Ramos (cell line): ENCODE results near the gene CYP8B1.

Experiments
- in situ Hi-C: fragments of 300-500 bp; cut with MboI; formaldehyde crosslinking; loops from one replicate; pipeline ENCODE4 v1.14.3; 2022; ENCODE audit warnings: low sequenced_read_pairs; ENCODE audit not compliant: unreplicated experiment

Gene CYP8B1

DNA sequence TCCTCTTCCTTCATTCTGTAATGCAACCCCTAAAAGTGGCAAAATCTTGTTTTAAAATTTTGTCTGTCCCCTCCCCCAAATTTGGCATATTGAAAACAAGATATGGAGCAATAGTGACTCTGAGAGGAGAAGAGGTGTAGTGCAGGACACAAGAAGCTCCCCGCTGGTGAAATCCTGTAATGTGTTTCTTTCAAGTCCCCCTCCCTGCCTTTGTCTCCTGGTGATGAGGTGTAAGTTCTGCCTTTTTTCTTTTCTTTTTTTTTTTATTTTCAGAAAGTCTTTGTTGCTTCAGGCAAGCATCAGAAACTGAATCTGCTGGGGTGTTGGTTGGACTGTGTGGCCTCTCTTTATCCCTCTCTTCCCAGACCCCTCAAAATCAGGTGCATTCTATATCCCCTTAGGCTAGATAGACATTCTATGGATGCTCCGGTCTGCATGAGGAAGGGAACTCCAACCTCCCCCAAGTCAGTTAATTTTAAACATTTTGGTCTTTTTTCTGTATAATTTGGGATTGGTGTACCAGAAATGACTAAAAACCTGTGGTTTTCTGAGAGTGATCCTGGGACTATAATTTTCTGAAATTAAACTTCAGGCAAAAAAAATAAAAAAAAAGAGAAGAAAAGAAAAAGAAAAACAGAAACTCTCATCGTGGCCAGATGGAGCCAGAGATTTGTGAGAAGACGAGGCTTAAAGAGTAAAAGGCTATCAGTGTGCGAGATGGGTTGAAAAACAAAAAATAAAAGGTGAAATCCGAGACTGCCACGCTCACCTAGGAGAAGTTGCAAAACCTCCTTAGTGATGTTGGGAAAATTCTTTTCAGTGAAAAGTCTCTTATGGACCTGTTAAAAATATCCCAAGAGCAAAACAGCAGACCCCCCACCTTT is 45.0 kb downstream of the CYP8B1 start:
- in situ Hi-C loops = loop anchor here (5.0 kb wide), 1 partner anchor 47 kb away; the partner anchor contains the start of gene CYP8B1

DNA sequence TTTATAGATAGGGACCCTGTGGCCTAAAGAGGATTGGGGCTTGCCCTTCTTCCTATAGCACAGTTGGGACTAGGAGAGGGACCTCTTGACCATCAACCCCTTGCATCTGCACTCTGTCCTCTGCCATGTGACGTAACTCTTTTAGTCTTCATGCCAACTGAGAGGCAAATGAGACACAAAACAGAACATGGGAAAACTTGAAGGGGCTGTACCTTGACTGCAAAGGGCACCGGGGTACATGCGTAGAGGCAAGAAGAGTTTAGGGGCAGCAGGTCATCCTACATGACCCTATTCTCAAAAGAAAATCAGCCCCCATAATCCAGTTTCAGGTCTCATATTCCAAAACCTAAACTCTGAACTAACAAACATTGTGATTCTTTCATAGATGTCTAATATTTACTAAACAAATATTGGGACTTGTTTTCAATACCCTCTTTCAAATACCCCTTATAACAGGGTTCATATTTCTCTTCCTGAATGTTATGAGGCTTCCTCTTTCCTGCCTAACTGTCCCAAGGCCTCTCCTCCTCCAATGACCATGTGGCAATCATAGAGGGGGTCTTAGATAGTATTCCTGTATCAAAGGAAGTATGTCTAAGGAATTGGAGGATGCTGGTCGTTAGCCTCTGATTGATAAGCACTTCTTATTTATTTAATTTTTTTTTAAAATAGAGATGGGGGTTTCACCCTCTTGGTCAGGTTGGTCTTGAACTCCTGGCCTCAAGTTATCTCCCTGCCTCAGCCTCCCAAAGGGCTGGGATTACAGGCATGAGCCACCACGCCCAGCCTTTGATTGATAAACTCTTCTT is 45.8 kb downstream of the CYP8B1 start:
- in situ Hi-C loops = loop anchor here (5.0 kb wide), 1 partner anchor 47 kb away; the partner anchor contains the start of gene CYP8B1

DNA sequence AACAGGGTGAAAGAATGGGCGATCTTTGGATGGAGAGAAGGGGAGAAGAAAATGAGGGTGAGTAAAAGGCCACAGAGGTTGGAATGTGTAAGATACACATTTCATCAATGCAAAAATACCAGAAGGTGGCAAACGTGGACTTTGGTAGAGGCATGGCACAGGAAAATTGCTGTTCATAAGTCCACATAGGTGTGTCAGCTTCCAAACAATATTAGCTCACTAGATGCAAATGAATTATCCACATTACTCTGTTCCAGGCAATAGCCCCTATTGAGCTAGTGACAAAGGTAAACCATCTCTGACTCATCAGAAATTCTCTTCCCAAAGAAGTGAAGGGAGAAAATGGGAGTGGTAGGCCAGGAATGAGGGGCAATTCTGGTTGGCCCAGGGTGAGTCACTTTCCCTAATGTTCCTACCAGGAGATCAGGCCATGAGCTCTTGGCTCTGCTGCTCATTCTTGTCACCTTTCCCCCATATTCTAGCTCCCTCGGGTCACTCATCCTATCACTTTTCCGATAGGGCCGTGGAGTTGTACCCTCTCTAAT is 46.5 kb downstream of the CYP8B1 start:
- in situ Hi-C loops = no loop called here

DNA sequence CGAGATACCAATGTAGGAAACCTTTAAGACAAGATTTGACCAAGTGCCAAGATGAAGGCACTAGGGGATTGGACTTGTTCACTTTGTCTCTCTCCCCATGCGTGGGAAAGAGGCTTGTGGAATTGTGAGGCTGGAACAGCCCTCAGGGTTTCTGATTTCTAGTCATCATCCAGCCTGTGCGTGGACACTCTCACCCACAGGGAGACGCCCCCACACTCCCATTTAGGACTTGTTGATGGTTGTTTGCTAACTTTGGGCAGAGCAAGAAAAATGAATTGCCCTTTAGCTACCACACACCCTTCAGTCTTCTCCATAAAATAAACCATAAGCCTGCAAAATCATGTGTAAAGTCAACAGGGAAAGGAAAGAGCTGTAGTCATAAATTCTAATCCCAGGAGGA is 48.0 kb downstream of the CYP8B1 start:
- in situ Hi-C loops = no loop called here

DNA sequence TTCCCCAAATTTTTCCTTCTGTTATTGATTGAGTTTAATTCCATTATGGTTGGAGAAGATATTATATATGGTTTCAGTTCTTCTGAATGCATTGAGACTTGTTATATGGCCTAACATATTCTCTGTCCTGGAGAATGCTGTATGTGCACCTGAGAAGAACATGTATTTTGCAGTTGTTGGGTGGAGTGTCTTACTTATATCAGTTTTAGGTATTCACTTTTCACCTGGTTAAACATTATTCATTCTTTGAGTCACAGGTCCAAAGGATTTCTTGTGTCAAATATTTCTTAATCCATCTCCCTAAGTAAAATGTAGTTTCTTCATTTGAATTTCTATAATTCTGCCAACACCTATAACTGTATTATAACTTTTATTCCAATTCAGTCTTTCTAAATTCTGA is 48.7 kb downstream of the CYP8B1 start:
- in situ Hi-C loops = no loop called here

DNA sequence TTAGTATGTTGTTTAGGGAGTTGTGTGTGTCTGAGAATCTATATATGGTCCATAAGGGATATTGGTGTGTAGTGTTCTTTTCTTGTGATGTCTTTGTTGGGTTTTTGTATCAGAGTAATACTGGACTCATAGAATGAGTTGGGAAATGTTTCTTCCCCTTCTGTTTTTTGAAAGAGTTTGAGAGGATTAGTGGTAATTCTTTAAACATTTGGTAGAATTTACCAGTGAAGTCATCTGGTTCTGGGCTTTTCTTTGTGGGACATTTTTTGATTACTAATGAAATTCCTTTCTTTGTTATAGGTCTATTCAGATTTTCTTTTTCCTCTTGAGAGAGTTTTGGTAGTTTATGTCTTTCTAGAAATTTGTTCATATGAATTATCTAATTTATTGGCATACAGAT is 49.5 kb downstream of the CYP8B1 start:
- in situ Hi-C loops = no loop called here

DNA sequence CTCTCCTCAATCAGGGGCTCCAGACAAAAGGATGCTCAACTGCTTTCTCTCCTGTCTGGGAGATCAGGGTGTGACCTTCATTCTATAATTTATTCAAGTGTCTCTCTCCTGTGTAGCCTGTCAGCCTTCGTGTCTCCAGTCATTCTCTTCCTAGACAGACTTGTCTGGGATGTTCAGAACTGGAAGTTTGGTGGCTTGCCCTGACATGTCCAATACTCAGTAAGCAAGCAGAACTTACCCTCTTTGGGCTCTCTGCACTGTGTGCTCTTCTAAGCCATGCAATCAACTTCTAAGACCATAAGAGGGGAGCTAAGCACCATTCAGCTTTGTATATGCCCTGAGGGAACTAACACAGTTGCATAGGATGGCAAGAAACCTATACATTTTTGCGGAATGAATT is 52.3 kb downstream of the CYP8B1 start:
- in situ Hi-C loops = no loop called here

DNA sequence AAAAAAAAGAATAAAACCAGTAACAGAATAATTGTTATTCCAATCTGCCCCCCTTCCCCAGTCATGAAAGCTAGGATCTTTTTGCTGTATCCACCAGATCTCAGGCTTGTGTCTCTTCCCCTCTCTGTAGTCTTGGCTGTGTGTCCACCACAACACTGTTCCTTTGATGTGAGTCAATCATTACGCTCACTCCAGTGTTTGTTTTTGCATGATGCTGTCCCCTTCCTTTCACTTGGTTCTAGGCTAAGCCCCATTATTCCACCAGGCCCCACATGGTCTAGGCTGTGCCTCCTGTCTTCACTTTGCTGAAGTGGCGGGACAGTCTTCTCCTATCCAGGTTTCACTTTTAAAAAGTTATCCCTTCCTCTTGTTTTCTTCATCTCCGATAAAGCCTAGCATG is 52.9 kb downstream of the CYP8B1 start:
- in situ Hi-C loops = no loop called here
